NCI-H446 treated with DMSO at 0.1 percent for 48 hours (cell line): ENCODE data around the gene CNTRL.
"Not testable (repeated sequence)": the region's sequence is repeated elsewhere in the genome, so short reads cannot be mapped to it uniquely, and the experiment has no call there.

Experiments
- DNase-seq: peaks from one replicate; lab custom pipeline; 2025; lab: John Stamatoyannopoulos, UW

Gene CNTRL

DNA sequence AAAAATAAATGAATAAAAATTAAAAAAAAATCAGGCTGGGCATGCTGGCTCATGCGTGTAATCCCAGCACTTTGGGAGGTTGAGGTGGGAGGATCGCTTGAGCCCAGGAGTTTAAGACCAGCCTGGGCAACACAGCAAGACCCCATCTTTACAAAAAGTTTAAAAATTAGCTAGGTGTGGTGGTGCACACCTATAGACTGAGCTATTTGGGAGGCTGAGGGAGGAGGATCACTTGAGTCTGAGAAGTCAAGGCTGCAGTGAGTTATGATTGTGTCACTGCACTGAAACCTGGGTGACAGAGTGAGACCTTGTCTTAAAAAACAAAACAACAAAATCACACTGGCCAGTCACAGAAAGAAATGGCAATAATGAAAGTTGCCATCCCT, 3.4 kb upstream of the CNTRL start:
- no peak for DNase-seq

DNA sequence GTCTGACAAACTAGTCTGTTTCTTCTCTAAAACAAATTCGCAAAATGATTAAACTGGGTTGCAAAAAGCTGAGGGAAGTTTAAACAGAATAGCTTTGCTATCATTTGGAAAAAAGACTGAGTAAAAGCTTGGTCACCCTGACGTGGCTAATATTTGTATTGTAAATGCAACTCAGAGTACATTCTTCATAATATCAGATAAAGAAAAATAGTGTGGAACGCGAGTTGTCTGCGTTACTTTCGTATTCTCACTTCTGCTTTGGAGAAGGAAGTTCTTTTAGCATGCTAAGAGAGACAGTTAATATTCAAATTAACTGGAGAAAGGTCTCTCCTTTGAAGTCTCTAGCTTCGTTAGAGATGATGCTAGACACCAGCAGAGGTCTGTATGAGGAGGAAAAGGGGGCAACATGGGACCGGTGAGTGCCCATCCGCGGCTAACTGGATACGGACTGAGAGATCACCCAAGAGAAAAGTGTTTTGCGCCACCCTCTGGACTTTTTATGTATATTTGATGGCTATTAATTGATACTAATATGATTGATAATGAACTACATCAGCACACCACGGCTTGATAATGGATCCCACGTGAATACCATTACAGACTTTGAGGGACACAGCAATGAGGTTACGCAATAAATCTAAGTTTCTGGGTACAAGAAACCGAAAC, 2.9 kb upstream of the CNTRL start:
- DNase-seq = no peak

DNA sequence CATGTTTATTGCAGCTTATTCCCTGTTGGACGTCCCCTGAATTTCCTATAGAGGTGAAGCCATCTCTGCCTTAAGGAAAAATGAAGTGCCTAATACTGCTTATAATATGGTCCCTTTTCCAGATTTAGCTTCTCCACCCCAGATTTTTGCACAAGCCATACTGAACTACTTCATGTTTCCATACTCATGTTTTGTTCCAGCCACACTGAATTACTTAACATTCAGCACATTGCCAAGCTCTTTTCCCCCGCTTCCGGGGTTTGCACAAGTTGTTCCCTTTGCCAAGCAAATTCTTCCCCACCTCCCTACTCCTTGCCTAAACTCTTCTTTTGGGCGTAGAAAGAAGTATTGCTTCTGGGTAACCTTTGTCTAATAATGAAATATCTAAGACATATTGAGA, 1.7 kb upstream of the CNTRL start:
- no peak for DNase-seq

DNA sequence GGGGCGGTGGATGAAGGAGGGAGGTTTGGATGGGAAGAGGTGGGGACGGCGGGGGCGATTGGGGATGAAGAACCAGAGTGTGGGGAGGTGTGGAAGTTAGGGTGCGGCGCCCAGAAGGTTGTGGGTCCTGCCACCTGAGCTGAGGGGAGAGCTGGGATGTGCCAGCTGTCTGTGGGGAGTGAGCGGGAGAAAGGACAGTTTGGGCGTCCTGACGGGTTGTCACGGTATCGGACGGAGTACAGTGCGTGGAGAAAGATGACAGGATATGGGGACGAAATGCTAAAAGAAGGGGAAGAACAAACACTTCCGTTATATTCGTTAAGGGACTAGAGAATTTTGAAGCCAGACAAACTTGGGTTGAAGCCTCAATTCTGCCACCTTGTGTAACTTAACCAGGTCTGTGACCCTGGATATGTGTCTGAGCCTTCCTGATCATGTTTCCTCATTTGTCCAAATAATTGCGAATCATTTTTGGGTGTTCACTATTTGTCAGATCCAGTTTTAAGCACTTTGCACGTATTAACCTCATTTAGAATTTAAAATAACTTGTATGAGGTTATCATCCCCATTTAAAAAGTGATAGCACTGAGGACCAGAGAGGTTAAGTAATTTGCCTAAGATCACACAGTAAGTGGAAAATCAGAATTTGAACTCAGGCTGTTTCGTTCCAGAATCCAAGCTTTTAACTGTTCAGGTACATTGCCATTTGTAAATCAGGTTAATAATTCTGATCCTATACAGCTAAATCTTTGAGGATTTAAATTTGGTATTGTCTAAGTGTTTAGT, 689 bp downstream of the CNTRL start:
- no peak for DNase-seq

DNA sequence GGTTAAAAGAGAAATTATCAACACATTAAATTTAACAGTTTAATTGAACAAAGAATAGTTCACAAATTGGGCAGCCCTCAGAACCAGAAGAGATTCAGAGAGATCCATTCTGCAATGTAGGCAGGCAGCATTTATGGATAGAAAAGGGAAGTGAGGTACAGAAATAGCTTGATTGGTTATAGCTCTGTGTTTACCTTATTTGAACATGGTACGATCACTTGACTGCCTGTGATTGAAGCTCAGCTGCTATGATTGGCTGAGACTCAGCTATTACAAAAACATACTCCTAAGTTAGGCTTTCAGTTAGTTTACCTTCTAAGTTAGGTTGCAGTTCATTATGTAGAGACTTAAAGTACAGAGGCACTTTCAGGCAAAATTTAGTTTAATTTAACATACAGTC, 7.3 kb downstream of the CNTRL start:
- no peak for DNase-seq

DNA sequence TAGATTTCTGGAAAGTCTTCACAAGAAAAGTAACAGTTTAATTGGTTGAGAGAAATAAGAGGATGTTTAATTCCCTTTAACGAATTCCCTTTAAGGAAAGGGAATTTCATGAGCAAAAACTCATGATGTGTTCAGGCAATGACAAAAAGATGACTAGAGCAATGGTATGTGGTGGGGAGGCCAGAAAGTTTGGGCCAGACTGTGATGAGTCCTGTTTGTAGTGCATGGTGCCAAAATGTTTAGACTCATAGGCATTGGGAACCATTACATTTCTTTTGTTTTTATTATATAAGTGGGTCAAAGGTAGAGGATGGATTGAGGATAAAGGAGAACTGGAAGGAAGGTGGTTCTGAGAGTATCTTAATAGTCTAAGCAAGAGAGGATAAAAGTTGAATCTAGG, 10.9 kb downstream of the CNTRL start:
- no peak for DNase-seq

DNA sequence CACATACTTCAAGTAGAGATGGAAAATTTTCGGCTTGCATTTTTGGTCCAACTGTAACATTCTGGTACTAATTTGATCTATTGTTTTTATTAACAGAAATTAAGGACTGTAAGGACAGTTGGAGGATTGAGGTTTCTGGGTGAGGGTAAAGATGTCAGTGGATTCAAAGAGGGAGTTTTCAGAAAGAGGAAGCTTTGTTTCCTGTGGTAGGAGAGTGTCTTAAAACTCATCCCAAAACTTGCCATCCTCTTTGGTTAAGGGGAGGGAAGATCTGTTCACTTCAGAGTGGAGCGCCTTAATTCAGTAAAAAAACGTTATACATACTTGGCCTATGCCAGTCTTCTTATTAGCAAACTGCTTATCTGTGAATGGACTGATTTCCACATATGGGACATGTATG, 13.8 kb downstream of the CNTRL start:
- DNase-seq = no peak

DNA sequence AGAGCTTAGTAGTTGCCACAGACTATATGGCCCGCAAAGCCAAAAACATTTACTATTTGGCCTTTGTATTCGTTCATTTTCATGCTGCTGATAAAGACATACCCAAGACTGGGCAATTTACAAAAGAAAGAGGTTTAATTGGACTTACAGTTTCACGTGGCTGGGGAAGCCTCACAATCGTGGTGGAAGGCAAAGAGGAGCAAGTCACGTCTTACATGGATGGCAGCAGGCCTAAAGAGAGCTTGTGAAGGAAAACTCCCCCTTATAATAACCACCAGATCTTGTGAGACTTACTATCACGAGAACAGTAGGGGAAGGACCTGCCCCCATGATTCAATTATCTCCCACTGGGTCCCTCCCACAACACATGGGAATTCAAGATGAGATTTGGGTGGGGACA, 16.0 kb downstream of the CNTRL start:
- not testable (repeated sequence) for DNase-seq

DNA sequence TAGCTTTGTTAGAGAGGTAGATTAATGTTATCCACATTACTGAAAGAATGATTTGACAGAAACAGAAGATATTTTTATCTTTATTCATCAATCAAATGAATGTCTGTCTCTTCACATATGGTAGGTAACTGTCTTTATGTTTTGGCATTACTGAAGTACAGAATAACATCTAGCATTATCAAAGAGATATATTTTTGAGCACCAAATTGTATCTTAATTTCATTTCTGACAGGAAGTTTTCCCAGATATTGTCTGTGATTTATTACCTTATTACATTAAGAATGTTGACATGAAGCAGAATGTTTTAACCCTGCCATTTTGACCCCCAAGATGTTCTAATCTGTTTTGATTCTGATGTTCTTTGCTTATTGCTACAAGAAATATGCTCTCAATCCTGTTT, 20.3 kb downstream of the CNTRL start:
- no peak for DNase-seq

DNA sequence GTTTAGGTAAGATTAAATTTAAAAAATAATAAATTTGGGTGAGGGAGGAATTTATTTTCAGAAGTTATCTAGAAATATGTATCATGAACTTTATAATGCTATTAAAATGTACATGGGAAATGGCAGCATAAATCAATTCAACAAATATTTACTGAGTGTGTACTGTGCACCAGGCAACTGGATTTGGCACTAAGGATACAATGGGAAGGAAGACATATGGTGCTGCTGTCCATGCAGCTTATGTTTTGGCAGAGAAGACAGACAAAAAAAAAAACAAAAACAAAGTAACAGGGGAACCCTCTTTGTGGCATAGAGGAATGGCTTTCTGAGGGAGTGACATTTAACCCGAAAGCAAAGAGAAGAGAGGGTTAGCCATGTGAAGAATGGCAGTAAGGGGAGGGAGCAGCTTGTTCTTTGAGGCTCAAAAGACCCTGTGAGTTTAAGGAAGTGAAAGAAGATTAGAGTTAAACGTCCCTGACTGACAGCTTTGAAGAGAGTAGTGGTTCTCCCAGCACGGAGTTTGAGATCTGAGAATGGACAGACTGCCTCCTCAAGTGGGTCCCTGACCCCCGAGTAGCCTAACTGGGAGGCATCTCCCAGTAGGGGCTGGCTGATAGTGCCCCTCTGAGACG, 23.9 kb downstream of the CNTRL start:
- no peak for DNase-seq

DNA sequence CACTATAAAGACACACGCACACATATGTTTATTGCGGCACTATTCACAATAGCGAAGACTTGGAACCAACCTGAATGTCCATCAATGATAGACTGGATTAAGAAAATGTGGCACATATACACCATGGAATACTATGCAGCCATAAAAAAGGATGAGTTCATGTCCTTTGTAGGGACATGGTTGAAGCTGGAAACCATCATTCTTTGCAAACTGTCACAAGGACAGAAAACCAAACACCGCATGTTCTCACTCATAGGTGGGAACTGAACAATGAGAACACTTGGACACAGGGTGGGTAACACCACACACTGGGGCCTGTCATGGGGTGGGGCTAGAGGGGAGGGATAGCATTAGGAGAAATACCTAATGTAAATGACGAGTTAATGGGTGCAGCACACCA, 29.3 kb downstream of the CNTRL start:
- not testable (repeated sequence) for DNase-seq

DNA sequence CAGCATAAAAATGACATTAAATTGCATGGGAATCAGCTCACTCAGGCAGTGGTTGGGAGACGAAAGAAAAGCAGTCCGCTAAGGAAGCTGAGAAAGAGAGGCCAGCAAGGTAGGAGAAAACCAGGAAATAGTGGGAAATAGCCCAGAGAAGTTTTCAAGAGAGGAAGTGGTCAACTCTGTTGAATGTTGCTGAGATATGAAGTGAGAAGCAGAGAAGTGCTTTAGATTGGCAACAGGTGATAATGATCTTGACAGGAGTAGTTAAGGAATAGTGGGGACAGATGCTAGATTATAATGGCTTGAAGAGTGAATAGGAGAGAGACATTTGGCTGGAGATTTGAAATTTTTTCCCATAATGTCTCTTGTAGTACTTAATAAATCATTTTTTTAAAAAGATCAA, 30.8 kb downstream of the CNTRL start:
- DNase-seq = no peak

DNA sequence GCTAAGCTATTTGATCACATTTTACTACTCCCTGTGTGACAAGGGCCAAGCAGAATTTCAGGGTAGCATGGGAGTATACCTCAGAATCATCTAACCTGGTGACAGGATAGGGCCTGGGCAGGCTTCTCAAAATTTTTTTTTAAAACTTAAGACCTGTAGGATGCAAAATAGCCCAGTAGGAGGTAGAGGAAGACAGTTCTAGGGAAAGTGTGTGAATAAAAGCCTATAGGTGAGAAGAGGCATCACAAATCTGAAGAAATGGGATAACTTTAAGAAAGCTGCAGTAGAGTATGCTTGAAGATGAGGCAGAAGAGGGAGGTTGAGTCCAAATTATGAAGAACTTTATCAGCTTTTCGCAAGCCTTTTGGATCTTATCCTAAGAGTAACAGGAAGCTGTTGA, 32.3 kb downstream of the CNTRL start:
- DNase-seq = no peak

DNA sequence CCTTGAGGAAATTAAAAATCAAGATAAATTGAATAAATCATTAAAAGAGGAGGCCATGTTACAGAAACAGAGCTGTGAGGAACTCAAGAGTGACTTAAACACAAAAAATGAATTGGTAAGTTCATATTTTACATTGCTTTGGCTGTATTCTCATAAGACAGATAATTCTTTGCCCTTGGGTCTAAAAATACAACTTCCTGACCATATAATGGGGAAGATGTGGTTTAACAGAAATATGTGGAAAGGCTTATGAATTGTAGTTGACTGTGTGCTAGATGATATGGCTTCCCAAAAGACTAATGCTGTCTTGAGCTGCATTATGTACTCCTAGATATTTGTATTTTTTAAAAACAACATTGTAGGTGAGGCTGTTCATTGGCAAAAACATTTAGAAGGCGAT, 33.1 kb downstream of the CNTRL start:
- no peak for DNase-seq

DNA sequence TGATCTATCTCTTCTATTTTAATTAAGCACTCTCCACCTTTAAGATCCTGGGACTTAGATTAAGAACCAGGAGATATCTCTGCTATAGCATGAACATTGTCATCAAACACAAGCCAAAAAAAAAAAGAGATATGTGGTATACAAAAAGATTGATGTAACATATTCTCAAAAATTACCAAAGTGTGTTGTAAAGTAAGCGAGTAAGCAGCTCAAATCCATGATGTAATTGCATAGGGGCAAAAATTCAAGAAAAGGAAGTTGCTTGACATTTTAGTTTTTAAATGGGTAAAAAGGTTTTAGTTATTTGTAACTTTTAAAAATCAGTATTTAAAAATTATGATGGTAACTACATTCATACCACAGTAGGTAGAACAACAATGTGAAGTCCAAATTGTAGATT, 40.7 kb downstream of the CNTRL start:
- no peak for DNase-seq

DNA sequence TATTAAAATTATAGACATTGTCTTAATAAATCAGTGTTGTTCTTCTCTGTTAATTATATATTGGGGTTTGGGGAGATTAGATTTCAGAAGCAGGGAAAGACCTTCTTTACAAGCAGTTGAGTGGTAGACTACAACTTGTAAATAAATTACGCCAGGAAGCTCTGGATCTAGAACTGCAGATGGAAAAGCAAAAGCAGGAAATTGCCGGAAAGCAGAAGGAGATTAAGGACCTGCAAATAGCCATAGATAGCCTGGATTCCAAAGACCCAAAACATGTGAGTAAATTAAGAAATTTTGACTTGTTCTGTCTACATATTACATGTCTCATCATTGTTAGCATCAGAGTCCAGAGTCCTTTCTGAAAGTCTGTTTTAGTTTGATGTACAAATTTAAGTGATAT, 43.5 kb downstream of the CNTRL start:
- no peak for DNase-seq

DNA sequence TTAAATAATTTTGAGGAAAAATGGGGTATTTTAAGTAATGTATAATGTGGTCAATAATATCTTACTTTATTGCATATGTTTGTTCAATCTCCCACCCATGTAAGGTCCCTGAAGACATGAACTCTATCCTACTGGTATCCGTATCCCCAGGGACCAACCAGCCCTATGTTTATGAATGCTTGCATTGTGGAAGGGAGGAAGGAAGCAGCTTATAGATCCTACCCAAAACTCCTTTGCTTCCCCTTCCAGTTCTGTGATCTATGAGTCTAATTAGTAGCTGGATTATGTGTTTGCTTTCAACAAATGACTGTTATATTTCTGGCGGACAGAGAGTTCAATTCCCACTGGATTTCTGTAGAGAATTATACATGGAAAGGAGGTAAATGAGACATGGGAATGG, 45.6 kb downstream of the CNTRL start:
- no peak for DNase-seq

DNA sequence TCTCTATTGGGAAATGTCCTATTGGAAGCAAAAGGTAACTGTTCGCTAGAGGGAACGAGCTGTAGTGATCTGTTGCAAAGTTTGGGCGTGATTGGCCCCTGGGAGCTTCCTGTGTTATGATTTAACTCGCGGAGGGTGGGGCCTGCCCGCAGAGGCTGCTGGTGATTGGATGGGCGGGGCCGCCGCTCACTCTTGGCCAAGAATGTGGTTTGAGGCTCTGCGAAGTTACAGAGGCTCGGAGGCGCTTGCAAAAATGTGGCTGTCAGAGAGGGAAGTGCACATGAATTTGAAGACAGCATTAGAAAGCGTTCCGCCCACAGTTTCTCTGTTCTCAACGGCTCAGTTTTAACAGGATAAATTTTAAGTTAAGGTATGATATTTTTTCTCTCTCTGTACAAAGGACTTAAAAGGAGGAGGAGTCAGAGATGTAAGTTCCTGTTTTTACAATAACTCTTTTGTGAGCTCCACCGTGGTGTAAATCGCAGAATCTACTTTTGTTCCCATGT, 46.9 kb downstream of the CNTRL start:
- DNase-seq = peak; percentile 70

DNA sequence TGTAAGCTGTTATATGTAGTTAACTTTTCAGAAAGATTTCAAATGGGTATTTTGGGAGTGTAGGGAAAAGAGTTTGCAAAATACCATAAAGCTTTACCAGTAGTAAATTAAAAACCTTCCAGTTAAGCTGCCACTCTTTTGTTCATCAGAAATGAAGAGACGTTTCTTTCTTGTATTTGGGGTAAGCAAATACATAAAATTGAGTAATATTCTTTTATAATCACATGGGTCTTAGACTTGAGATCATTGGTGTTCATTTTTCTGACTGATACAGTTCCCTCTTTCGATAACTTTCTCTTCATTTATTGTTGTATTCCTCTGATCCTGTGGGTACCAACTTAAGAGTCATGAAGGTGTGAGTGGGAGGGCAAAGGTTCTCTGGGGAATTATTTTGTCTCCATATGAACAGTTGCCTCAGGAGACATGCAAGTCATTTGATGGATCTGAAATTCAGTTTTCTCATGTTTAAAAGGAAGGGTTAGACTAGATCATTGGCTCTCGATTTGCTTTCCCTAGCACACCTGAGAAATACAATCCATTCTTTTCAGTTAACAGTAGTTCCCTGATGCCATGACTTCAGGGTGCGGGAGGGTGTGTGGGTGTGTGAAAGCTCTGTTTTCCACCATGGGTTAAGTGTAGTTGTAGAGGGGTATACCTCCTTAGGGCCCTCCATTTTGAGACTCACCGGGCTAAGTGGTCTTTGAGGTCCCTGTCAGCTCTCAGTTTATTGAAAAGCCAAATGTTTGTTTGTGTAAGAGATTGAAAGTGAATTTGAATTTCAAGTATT, 47.7 kb downstream of the CNTRL start:
- no peak for DNase-seq

DNA sequence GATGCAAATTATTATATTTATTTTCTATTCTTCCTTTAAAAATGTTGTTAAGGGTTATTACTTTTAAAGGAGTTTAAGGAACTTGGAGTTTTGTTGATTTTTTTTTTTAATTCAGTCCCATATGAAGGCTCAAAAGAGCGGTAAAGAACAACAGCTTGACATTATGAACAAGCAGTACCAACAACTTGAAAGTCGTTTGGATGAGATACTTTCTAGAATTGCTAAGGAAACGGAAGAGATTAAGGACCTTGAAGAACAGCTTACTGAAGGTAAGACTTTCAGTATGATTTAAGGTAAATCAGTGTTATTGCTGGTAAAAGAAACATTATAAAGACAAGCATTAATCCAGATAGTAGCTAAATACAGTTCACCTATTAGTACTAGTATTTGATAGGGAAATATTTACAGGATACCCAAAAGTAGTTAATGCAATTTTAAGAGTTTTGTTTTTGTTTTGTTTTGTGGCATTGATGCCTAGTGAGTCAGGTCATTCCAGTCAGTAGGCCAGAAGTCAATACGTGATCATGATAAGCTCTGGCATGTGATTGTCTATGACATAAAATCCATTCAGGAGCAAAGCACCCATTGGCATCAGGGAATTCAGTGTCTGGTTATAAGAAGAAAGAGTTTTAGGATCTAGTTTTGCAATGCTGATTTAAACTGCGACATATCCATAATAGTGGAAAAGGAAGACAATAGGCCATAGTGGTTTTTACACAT, 49.2 kb downstream of the CNTRL start:
- no peak for DNase-seq

DNA sequence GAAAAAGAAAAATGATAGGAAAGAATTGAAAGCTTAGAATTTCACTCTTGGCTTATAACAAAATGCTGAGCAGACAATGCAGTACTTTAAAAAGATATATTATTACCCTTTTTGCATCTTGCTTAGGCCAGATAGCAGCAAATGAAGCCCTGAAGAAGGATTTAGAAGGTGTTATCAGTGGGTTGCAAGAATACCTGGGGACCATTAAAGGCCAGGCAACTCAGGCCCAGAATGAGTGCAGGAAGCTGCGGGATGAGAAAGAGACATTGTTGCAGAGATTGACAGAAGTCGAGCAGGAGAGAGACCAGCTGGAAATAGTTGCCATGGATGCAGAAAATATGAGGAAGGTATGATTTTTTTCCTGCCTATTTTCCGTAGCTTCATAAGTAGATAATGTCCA, 50.8 kb downstream of the CNTRL start:
- no peak for DNase-seq

DNA sequence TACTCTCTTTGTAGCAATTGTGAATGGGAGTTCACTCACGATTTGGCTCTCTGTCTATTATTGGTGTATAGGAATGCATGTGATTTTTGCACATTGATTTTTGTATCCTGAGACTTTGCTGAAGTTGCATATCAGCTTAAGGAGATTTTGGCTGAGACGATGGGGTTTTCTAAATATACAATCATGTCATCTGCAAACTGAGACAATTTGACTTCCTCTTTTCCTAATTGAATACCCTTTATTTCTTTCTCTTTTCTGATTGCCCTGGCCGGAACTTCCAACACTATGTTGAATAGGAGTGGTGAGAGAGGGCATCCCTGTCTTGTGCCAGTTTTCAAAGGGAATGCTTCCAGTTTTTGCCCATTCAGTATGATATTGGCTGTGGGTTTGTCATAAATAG, 54.6 kb downstream of the CNTRL start:
- not testable (repeated sequence) for DNase-seq
